H1 (cell line): ENCODE data around the gene SSH2. TPM values are rescaled to one million over a fixed set of nuclear protein-coding genes. Genes with fewer than 3 reads are reported as not detected.
"Not testable (repeated sequence)": the region's sequence is repeated elsewhere in the genome, so short reads cannot be mapped to it uniquely, and the experiment has no call there.

Experiments
- CTCF ChIA-PET: fragments of 300-600 bp; sonication (Branson Sonifier 250); formaldehyde crosslinking; loops from one replicate; lab custom pipeline; 2021; ENCODE audit not compliant: partially characterized antibody; lab: Charles Lee
- POLR2A ChIA-PET: fragments of 300-600 bp; sonication (Branson Sonifier 250); formaldehyde crosslinking; loops from one replicate; lab custom pipeline; 2021; ENCODE audit warnings: inconsistent platforms; ENCODE audit not compliant: partially characterized antibody; lab: Charles Lee
- DNase-seq, 2 experiments: peaks; one replicate each; pipeline versions ENCODE4 v3.0.0 to v3.0.0-alpha.2; 2010 to 2022; ENCODE audit warnings: low spot score in 2 of 2, low read depth in 1 of 2, mixed read lengths in 1 of 2
- FAIRE-seq: peaks from 2 replicates; lab custom pipeline; 2011; peaks lifted over from hg19 to GRCh38; lab: Jason Lieb, UNC
- H2AFZ ChIP-seq: 2 replicates; pipeline ENCODE4 v1.8.1; 2012; ENCODE audit warnings: low read length, inconsistent platforms
- H2AK5ac ChIP-seq: 2 replicates; pipeline ENCODE4 v1.6.1; 2013; ENCODE audit warnings: low read depth, low read length
- H2BK120ac ChIP-seq: replicated peaks from 2 replicates; pipeline ENCODE3; 2013; ENCODE audit warnings: low read depth, low read length, inconsistent platforms
- H2BK12ac ChIP-seq: 2 replicates; pipeline ENCODE4 v1.6.1; 2013; ENCODE audit warnings: low read depth, low read length
- H2BK15ac ChIP-seq: 2 replicates; pipeline ENCODE4 v1.6.1; 2013; ENCODE audit warnings: low read length
- H2BK20ac ChIP-seq: 2 replicates; pipeline ENCODE4 v1.6.1; 2013; ENCODE audit warnings: low read length
- H2BK5ac ChIP-seq: 2 replicates; pipeline ENCODE4 v1.6.1; 2013; ENCODE audit warnings: low read depth, low read length
- H3K14ac ChIP-seq: 2 replicates; pipeline ENCODE4 v1.6.1; 2013; ENCODE audit warnings: inconsistent platforms; ENCODE audit not compliant: insufficient read length
- H3K18ac ChIP-seq: 2 replicates; pipeline ENCODE4 v1.6.1; 2013; ENCODE audit warnings: low read length; ENCODE audit errors: extremely low read depth
- H3K23ac ChIP-seq: 2 replicates; pipeline ENCODE4 v1.6.1; 2013; ENCODE audit warnings: inconsistent platforms; ENCODE audit not compliant: insufficient read length
- H3K23me2 ChIP-seq: 2 replicates; pipeline ENCODE4 v1.6.1; 2013; ENCODE audit warnings: low read depth, low read length
- H3K27ac ChIP-seq: 2 replicates; pipeline ENCODE4 v1.6.1; 2011; ENCODE audit warnings: low read depth, low read length, inconsistent platforms
- H3K27me3 ChIP-seq, 4 experiments: replicated peaks in 1 of 4; 1 replicate in 1 of 4; 2 replicates in 3 of 4; pipeline versions ENCODE4 v1.6.1 to v1.8.1; 2011 to 2013; ENCODE audit warnings: low read length in 3 of 4, mild to moderate bottlenecking in 3 of 4, inconsistent platforms in 2 of 4, mixed read lengths in 2 of 4, moderate library complexity in 1 of 4; ENCODE audit not compliant: control insufficient read depth in 3 of 4, insufficient read depth in 3 of 4; ENCODE audit errors: extremely low read depth in 1 of 4
- H3K36me3 ChIP-seq, 4 experiments: 2 replicates each; pipeline versions ENCODE4 v1.6.1 to v1.8.1; 2011 to 2013; ENCODE audit warnings: mild to moderate bottlenecking in 4 of 4, low read length in 3 of 4, moderate library complexity in 2 of 4, control low read depth in 1 of 4, inconsistent platforms in 1 of 4; ENCODE audit not compliant: insufficient read depth in 4 of 4, control insufficient read depth in 2 of 4
- H3K4ac ChIP-seq: replicated peaks from 2 replicates; pipeline ENCODE3; 2013; ENCODE audit warnings: low read length, low read depth, mixed read lengths, inconsistent platforms; ENCODE audit not compliant: insufficient read length
- H3K4me1 ChIP-seq, 4 experiments: replicated peaks in 1 of 4; 1 replicate in 1 of 4; 2 replicates in 3 of 4; pipeline versions ENCODE4 v1.6.1 to v1.8.1; 2011 to 2013; ENCODE audit warnings: low read length in 3 of 4, inconsistent platforms in 2 of 4, mixed read lengths in 1 of 4; ENCODE audit not compliant: insufficient read depth in 4 of 4, control insufficient read depth in 3 of 4
- H3K4me2 ChIP-seq, 2 experiments: 2 replicates each; pipeline versions ENCODE4 v1.6.1 to v1.8.1; 2011 to 2013; ENCODE audit warnings: low read depth in 2 of 2, low read length in 2 of 2, control low read depth in 1 of 2, inconsistent platforms in 1 of 2, mild to moderate bottlenecking in 1 of 2; ENCODE audit not compliant: insufficient read depth in 1 of 2
- H3K4me3 ChIP-seq, 4 experiments: fragments of 200-600, 300-600 bp in 1 of 4; sonication (generic), shearing (Covaris generic), sonication (Bioruptor Twin) in 1 of 4; 2 replicates each; pipeline versions ENCODE4 v1.5.1 to v1.8.1; 2011 to 2016; ENCODE audit warnings: low read length in 4 of 4, low read depth in 3 of 4, control low read depth in 2 of 4, inconsistent platforms in 2 of 4, mild to moderate bottlenecking in 2 of 4, mixed read lengths in 1 of 4, moderate library complexity in 1 of 4; ENCODE audit not compliant: insufficient read depth in 2 of 4; ENCODE audit errors: extremely low read depth in 1 of 4
- H3K56ac ChIP-seq: replicated peaks from 2 replicates; pipeline ENCODE3; 2013; ENCODE audit warnings: low read depth, mild to moderate bottlenecking, mixed read lengths, low read length, inconsistent platforms; ENCODE audit not compliant: insufficient read length
- H3K79me1 ChIP-seq: 2 replicates; pipeline ENCODE4 v1.6.1; 2013; ENCODE audit warnings: low read depth, low read length, control low read depth
- H3K79me2 ChIP-seq, 2 experiments: 2 replicates each; pipeline versions ENCODE4 v1.6.1 to v1.8.1; 2012 to 2013; ENCODE audit warnings: low read length in 2 of 2, mild to moderate bottlenecking in 2 of 2, inconsistent platforms in 1 of 2; ENCODE audit not compliant: insufficient read depth in 2 of 2, control insufficient read depth in 1 of 2
- H3K9ac ChIP-seq, 4 experiments: replicated peaks in 1 of 4; 1 replicate in 1 of 4; 2 replicates in 3 of 4; pipeline versions ENCODE4 v1.6.1 to v1.8.1; 2011 to 2013; ENCODE audit warnings: low read depth in 3 of 4, low read length in 3 of 4, control low read depth in 2 of 4, mild to moderate bottlenecking in 2 of 4, moderate library complexity in 2 of 4, inconsistent platforms in 1 of 4; ENCODE audit errors: extremely low read depth in 1 of 4
- H3K9me3 ChIP-seq, 2 experiments: 2 replicates each; pipeline versions ENCODE4 v1.6.1 to v1.8.1; 2012 to 2013; ENCODE audit warnings: mild to moderate bottlenecking in 2 of 2, moderate library complexity in 2 of 2, control low read depth in 1 of 2, inconsistent platforms in 1 of 2, low read depth in 1 of 2, low read length in 1 of 2, mixed read lengths in 1 of 2; ENCODE audit not compliant: insufficient read depth in 2 of 2
- H4K20me1 ChIP-seq, 2 experiments: replicated peaks in 1 of 2; 2 replicates each; pipeline versions ENCODE3 to v1.8.1; 2011 to 2013; ENCODE audit warnings: inconsistent platforms in 2 of 2, low read length in 2 of 2, mild to moderate bottlenecking in 1 of 2; ENCODE audit not compliant: insufficient read depth in 2 of 2, control insufficient read depth in 1 of 2
- H4K5ac ChIP-seq: 2 replicates; pipeline ENCODE4 v1.6.1; 2013; ENCODE audit warnings: low read length, low read depth, mixed read lengths, inconsistent platforms; ENCODE audit not compliant: insufficient read length
- H4K8ac ChIP-seq: 2 replicates; pipeline ENCODE4 v1.8.0; 2013; ENCODE audit warnings: mild to moderate bottlenecking, moderate library complexity, low read length, inconsistent platforms; ENCODE audit not compliant: insufficient read depth; ENCODE audit errors: extremely low read depth
- H4K91ac ChIP-seq: replicated peaks from 2 replicates; pipeline ENCODE3; 2013; ENCODE audit warnings: low read length, mixed read lengths, inconsistent platforms; ENCODE audit not compliant: insufficient read length
- WGBS, 2 experiments: shearing (Covaris generic) in 1 of 2; methylation state at CpG; one replicate each; pipeline versions ENCODE4 v1.1.6 to v1.1.7; 2013 to 2015; ENCODE audit warnings: low lambda C conversion rate in 2 of 2, mixed read lengths in 2 of 2, inconsistent platforms in 1 of 2, low coverage in 1 of 2, missing lambda C conversion rate in 1 of 2; ENCODE audit not compliant: insufficient replicate concordance in 2 of 2, insufficient coverage in 1 of 2, insufficient read length in 1 of 2; ENCODE audit errors: extremely low coverage in 1 of 2, missing lambda C conversion rate in 1 of 2; 5-methylcytosine and 5-hydroxymethylcytosine counted together
- polyA plus RNA-seq, 7 experiments: library from polyadenylated mRNA; depleted of rRNA in 3 of 7; stranded (reverse) in 5 of 7; unstranded in 2 of 7; fragments of >200 nt in 5 of 7; fragments of 200-250 nt in 2 of 7; gene quantifications; 1 replicate in 5 of 7; 2 replicates in 1 of 7; 4 replicates in 1 of 7; pipeline versions ENCODE4 v1.2.1 to v1.2.3, GENCODE V29; 2011 to 2013; ENCODE audit warnings: missing spikeins in 2 of 7, mixed read lengths in 2 of 7
- total RNA-seq: library from RNA; stranded (reverse); fragmentation: NEBNext Ultra II Directional; extraction: Animal tissue kit (Norgen Biotek cat#: 25700); gene quantifications from 2 replicates; pipeline ENCODE4 v1.2.1, GENCODE V29; 2021

Gene SSH2
- total and polyA plus RNA-seq, 2 of the 8 experiments (the other 6 are each of a cell fraction or from before 2014, with no cell fraction given): 5.2 to 15.9 TPM

- not testable (repeated sequence) for H3K18ac ChIP-seq, H3K4me1 ChIP-seq, H4K91ac ChIP-seq, H2AFZ ChIP-seq, H2AK5ac ChIP-seq, H3K79me2 ChIP-seq, H3K27ac ChIP-seq, H3K27me3 ChIP-seq, H3K4ac ChIP-seq, H3K9me3 ChIP-seq, H2BK120ac ChIP-seq, H3K9ac ChIP-seq, H3K36me3 ChIP-seq, H3K23me2 ChIP-seq, H3K14ac ChIP-seq, H4K5ac ChIP-seq, FAIRE-seq, H3K56ac ChIP-seq, H2BK5ac ChIP-seq, DNase-seq, H4K8ac ChIP-seq, H3K4me3 ChIP-seq, H2BK20ac ChIP-seq, H2BK15ac ChIP-seq, H3K23ac ChIP-seq, H4K20me1 ChIP-seq, H3K4me2 ChIP-seq, H2BK12ac ChIP-seq, H3K79me1 ChIP-seq
- WGBS, 2 experiments: 86% methylated on average over 8 of the region's 8 CpGs; no CpG with 5 or more reads in 1 of the 2 experiments
- CTCF ChIA-PET: interaction anchor here (1.1 to 1.5 kb wide), 3 partner anchors 33 to 184 kb away, joined by 3 to 7 read pairs (median 5); no protein-coding TSS in a partner anchor
- POLR2A ChIA-PET: interaction anchor here (1.2 kb wide), 1 partner anchor 35 kb away, joined by 3 read pairs; no protein-coding TSS in a partner anchor
Observed at GRCh38 chr17:29675961-29676360, 254.1 kb downstream of the SSH2 start.
